HUES6 (cell line): ENCODE results near the gene C10orf67.
"Not testable (repeated sequence)": the region's sequence is repeated elsewhere in the genome, so short reads cannot be mapped to it uniquely, and the experiment has no call there.

ENCODE experiments used
- H3K27ac ChIP-seq: 2 replicates; pipeline ENCODE4 v1.7.0; 2013; ENCODE audit warnings: low read depth, mild to moderate bottlenecking, low read length, inconsistent platforms
- H3K27me3 ChIP-seq: 2 replicates; pipeline ENCODE4 v1.6.1; 2013; ENCODE audit warnings: low read length; ENCODE audit not compliant: control insufficient read depth, insufficient read depth
- H3K36me3 ChIP-seq: 2 replicates; pipeline ENCODE4 v1.6.1; 2013; ENCODE audit warnings: low read length; ENCODE audit not compliant: control insufficient read depth, insufficient read depth
- H3K4me1 ChIP-seq: 2 replicates; pipeline ENCODE4 v1.6.1; 2013; ENCODE audit warnings: low read length; ENCODE audit not compliant: control insufficient read depth, insufficient read depth
- H3K4me3 ChIP-seq: 2 replicates; pipeline ENCODE4 v1.5.1; 2013; ENCODE audit warnings: low read depth, low read length
- H3K9ac ChIP-seq: one replicate; pipeline ENCODE4 v1.6.1; 2013; ENCODE audit warnings: mild to moderate bottlenecking, low read length
- H3K9me3 ChIP-seq: 2 replicates; pipeline ENCODE4 v1.6.1; 2013; ENCODE audit warnings: low read depth, low read length; ENCODE audit not compliant: control insufficient read depth, insufficient read depth

Gene C10orf67

DNA sequence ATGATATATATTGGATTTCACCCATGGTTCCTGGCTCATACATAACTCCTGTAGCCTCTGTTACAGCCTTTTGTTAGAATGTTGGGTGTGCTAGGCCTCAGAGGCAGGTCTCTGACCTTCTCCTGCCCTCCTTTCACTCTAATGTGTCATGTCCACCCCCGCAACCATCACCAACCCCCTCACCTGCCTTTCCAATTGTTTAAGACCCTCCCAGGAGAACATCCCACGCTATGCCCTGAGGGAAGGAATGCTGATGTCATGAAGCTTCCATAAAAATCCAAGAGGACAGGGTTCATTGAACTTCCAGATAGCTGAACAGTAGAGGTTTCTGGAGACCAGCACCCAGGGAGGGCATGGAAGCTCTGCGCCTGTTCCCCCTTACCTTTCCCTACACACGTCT lies 30.8 kb upstream of the C10orf67 start:
- Histone ChIP-seq H3K27me3 (no peaks in the 10 kb centered on the region), H3K4me3 (no peak overlapping the region), H3K36me3 (no peaks in the 10 kb centered on the region), H3K4me1 (no peaks in the 10 kb centered on the region), H3K9me3 (no peaks in the 10 kb centered on the region), H3K9ac (no peak overlapping the region), H3K27ac (no peak overlapping the region)

- Histone ChIP-seq H3K27me3 (no peaks in the 10 kb centered on the region), H3K4me1 (no peaks in the 10 kb centered on the region), H3K9me3 (no peaks in the 10 kb centered on the region), H3K36me3 (no peaks in the 10 kb centered on the region), H3K4me3 (no peak overlapping the region), H3K27ac (no peak overlapping the region), H3K9ac (no peak overlapping the region)
Measured at GRCh38 chr10:23373156-23373555, 28.6 kb upstream of the C10orf67 start.

DNA sequence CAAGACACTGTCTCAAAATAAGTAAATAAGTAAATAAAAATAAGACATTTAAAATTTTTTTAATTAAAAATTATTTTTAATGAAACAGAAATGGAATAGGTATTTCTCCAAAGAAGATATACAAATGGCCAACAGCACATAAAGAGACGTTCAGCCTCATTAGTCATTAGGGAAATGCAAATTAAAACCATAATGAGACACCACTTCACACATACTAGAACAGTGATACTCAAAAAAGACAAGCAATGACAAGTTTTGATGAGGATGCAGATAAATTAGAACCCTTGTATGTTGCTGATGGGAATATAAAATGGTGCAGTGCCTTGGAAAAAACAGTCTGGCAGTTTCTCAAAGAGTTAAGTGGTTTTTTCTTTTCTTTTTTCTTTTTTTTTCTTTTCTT lies 26.5 kb upstream of the C10orf67 start:
- Histone ChIP-seq H3K4me1 (no peaks in the 10 kb centered on the region), H3K36me3 (no peaks in the 10 kb centered on the region), H3K9me3 (no peaks in the 10 kb centered on the region), H3K27me3 (no peaks in the 10 kb centered on the region), H3K9ac (no peak overlapping the region), H3K27ac (no peak overlapping the region), H3K4me3 (no peak overlapping the region)

- Histone ChIP-seq H3K9me3 (no peaks in the 10 kb centered on the region), H3K4me3 (no peak overlapping the region), H3K27ac (no peak overlapping the region), H3K27me3 (no peaks in the 10 kb centered on the region), H3K4me1 (no peaks in the 10 kb centered on the region), H3K9ac (no peak overlapping the region), H3K36me3 (no peaks in the 10 kb centered on the region)
Measured at GRCh38 chr10:23370106-23370505, 25.5 kb upstream of the C10orf67 start.

DNA sequence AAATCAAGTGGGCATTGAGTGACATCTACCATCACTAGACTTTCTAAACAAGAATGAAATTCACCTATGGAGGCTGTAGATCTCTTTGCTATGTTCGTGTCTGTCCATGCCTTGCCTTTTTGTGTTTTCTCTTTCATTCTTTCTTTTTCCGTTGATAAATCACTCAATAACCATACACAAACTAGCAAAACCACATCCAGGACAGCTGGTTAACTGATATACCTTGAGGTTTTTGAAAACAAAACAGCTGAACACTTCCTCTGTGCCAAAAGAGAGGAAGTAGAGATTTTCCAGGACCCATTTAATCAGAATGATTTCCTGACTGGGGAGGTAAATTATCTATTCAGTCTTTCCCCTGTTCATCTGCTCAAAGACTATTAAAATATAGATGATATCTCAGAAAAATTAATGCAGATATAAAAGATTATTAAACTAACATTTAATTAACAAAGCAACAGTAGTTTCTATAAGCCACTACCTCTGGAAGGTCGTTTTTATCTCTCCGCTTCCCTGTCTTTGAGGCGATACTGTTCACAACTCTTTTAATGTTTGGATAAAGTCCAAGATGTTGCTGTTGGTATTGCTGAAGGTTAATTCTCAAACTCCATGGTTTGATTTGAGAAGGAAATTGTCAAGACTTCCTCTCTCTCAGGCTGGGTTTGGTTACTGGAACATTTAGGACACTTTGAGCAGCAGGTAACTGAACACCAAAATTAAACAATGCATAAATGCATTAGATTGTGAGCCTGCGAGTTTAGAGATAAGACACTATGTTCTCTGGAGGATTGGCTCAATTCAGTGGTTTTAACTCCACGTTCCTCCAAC lies 24.4 kb upstream of the C10orf67 start:
- Histone ChIP-seq H3K4me1 (no peaks in the 10 kb centered on the region), H3K27me3 (no peaks in the 10 kb centered on the region), H3K27ac (no peak overlapping the region), H3K36me3 (no peaks in the 10 kb centered on the region), H3K9me3 (no peaks in the 10 kb centered on the region), H3K9ac (no peak overlapping the region), H3K4me3 (no peak overlapping the region)

GRCh38 chr10:23367896-23368595 lies 23.4 kb upstream of the C10orf67 start:
- no peaks in the 10 kb centered on the region for H3K4me1 ChIP-seq
- H3K27ac ChIP-seq, result no peak overlapping the region
- no peak overlapping the region for H3K9ac ChIP-seq
- no peaks in the 10 kb centered on the region for H3K9me3 ChIP-seq
- no peak overlapping the region for H3K4me3 ChIP-seq
- H3K27me3 ChIP-seq, result no peaks in the 10 kb centered on the region
- H3K36me3 ChIP-seq, result no peaks in the 10 kb centered on the region

DNA sequence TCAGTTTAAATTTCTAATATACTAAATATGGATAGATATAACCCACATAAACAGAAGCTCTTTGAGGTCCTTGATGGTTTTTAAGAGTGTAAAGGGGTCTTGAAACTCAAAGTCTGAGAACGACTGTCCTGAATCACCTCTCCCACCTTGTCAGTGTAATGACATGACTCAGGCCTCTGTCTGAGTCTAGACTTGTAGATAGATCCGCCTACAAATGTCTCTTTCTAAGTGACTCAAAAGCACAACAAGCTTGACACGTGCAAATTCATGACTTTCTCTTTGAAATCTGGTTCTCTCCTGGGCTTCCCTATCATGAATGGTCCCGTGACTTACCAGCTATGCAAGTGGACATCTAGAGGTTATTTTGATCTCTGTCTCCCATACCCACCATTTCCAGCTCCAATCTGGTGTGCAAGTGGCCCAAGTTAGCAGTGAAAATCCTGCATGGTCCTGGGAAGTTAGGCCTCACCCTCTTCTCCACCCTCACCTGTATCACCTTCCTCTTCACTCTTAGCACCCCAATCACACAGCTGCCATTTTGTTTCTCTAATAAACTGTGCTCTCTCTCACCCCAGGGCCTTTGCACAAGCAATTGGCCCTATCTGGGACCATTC lies 20.9 kb upstream of the C10orf67 start:
- not testable (repeated sequence) for H3K9me3 ChIP-seq, H3K27me3 ChIP-seq, H3K4me1 ChIP-seq, H3K36me3 ChIP-seq, H3K9ac ChIP-seq, H3K27ac ChIP-seq, H3K4me3 ChIP-seq

DNA sequence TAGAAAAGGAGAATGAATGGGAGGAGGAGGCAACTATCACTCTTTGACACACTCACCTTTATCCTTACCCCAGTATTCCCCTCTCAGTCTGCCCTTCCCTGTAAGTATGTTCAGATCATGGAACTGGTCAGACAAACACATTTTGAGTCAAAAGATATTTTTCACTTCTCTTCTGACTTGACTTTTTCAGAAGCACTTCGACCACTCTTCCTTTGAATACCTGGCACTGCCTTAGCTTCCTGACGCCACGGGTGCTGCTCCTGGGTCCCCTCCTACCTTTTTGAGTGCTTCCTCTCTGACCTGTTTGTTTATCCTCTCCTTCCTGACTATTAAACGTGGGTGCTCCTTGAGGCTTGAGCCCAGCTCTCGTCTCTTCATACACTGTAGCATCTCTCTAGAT lies 19.8 kb upstream of the C10orf67 start:
- Histone ChIP-seq H3K4me1 (no peaks in the 10 kb centered on the region), H3K4me3 (no peak overlapping the region), H3K36me3 (no peaks in the 10 kb centered on the region), H3K9me3 (no peaks in the 10 kb centered on the region), H3K27me3 (no peaks in the 10 kb centered on the region), H3K27ac (no peak overlapping the region), H3K9ac (no peak overlapping the region)

GRCh38 chr10:23363793-23364135 lies 19.2 kb upstream of the C10orf67 start:
- Histone ChIP-seq H3K4me3 (no peak overlapping the region), H3K4me1 (no peaks in the 10 kb centered on the region)

GRCh38 chr10:23362879-23363792 lies 18.5 kb upstream of the C10orf67 start:
- H3K27me3 ChIP-seq, result no peaks in the 10 kb centered on the region
- H3K4me3 ChIP-seq, result no peak overlapping the region
- H3K4me1 ChIP-seq, result no peaks in the 10 kb centered on the region
- H3K27ac ChIP-seq, result no peak overlapping the region
- H3K9ac ChIP-seq, result no peak overlapping the region
- no peaks in the 10 kb centered on the region for H3K9me3 ChIP-seq
- no peaks in the 10 kb centered on the region for H3K36me3 ChIP-seq

More at GRCh38 chr10:23363793-23364135, 19.2 kb upstream of the C10orf67 start:
- no peaks in the 10 kb centered on the region for H3K36me3 ChIP-seq
- no peak overlapping the region for H3K27ac ChIP-seq
- no peaks in the 10 kb centered on the region for H3K9me3 ChIP-seq
- no peak overlapping the region for H3K9ac ChIP-seq
- H3K27me3 ChIP-seq, result no peaks in the 10 kb centered on the region
